Fibroblast of mammary gland (primary cell): ENCODE measurements around the gene SAA4.

Experiments
- DNase-seq: peaks from one replicate; pipeline ENCODE4 v3.0.0-alpha.2; 2010; ENCODE audit warnings: low read depth
- H3K4me3 ChIP-seq: 2 replicates; pipeline ENCODE4 v1.5.1; 2011; ENCODE audit warnings: low read depth, mild to moderate bottlenecking, low read length, moderate library complexity; ENCODE audit not compliant: control insufficient read depth
- TF ChIP-seq, protein P1 (sequence below): conservative IDR thresholded peaks from 2 replicates; pipeline ENCODE4 v1.5.1; 2011; ENCODE audit warnings: low read depth, low read length, inconsistent platforms; ENCODE audit not compliant: control insufficient read depth, insufficient read depth

Gene SAA4

DNA sequence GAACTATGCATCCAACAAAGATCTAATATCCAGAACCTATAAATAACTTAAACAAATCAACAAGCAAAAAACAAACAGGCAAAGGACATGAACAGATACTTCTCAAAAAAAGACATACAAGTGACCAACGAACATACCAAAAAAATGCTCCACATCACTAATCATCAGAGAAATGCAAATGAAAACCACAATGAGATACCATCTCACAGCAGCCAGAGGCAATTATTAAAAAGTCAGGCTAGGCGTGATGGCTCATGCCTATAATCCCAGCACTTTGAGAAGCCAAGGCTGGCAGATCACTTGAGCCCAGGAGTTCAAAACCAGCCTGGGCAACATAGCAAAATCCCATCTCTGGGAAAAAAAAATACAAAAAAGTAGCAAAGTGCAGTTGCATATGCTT lies 10.7 kb downstream of the SAA4 start:
- TF ChIP-seq, protein P1, sequence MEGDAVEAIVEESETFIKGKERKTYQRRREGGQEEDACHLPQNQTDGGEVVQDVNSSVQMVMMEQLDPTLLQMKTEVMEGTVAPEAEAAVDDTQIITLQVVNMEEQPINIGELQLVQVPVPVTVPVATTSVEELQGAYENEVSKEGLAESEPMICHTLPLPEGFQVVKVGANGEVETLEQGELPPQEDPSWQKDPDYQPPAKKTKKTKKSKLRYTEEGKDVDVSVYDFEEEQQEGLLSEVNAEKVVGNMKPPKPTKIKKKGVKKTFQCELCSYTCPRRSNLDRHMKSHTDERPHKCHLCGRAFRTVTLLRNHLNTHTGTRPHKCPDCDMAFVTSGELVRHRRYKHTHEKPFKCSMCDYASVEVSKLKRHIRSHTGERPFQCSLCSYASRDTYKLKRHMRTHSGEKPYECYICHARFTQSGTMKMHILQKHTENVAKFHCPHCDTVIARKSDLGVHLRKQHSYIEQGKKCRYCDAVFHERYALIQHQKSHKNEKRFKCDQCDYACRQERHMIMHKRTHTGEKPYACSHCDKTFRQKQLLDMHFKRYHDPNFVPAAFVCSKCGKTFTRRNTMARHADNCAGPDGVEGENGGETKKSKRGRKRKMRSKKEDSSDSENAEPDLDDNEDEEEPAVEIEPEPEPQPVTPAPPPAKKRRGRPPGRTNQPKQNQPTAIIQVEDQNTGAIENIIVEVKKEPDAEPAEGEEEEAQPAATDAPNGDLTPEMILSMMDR: no peak
- DNase-seq: no peak
- H3K4me3 ChIP-seq: no peak overlapping the region

DNA sequence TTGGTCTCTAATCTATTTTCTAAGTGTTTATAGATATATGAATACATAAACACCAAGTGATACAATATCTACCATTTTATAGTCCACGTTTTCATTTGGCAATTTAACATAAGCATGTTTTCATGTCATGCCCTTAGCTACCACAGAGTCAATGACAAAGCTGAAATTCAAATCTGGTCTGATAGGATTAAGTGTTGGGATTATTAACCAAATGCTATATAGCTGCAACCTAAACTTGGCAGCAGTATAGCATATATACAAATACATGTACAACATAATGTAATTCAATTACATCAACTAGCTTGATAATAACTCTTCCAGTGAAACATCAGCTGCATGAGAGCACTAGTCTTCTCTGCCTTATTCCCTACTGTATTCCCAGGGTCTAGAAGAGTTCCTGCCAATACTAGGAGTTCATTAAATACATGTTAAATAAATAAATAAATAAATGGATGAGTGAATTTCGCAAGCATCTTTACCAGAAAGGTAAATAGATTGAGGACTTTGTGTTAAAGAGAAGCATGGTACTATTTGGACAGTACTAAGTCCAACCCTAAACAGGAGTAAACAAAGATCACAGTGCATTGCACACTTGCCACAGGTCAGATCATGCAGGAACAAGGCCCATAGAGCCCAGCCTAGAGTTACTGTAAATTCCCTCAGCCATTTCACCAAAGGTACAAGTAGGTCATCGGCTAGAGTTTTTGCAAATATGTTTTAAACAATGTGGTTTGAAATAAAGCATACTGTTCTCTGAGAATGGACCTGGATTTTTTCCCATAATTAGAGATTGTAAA lies 12.8 kb downstream of the SAA4 start:
- DNase-seq: no peak
- TF ChIP-seq, protein P1: no peak
- H3K4me3 ChIP-seq: no peak overlapping the region

DNA sequence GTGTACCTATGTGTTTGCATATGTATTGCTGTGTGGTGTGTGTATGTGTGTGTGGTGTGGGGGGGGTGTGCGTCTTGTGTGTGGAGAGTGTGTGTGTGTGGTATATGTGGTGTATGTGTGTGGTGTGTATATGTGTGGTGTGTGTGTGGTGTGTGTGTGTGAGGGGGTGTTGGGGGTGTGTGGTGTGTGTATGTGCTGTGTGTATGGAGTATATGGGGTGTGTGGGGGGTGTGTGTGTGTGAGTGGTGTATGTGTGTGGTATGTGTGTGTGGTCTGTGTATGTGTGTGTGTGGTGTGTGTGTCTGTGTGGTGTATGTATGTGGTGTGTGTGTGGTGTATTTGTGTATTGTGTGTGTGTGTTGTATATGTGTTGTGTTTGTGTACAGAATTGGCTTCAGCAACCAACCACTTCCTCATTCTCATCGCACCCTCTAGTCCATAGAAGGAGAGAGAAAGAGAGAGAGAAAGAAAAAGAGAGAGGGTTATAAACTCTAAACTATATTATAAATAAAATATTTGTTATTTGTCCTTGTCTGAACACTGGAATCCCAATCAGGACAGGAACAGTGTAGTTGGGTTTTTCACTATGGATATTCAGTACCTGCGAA lies 13.7 kb downstream of the SAA4 start:
- H3K4me3 ChIP-seq: no peak overlapping the region
- TF ChIP-seq, protein P1: no peak
- DNase-seq: no peak

DNA sequence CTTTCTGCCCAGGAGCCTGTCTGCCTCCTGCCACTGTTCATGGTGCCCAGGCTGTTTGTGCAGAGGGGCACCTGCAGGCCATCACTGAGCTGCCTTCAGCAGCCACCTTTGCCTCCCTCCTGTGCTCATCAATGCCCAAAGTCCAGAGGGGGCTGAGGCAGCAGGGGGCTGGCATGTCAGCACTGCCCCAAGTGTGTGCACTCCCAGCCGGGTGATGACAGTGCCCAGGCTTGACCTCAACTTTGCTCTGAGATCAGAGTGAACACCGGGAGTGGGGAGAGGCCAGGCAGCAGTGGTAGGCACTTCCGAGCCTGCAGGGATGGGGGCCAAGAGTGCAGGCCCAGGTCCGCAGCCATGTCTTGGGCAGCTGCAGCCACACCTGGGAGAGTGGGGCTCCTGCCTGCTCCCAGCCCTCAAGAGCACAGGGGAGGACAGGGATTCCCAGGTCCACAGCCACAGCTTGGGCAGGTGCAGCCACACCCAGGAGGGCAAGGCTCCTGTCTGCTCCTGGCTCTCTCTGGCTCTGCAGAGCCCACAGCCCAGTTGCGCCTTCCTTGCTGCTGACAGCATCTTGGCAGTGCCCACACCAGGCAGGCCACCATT lies 15.2 kb downstream of the SAA4 start:
- TF ChIP-seq, protein P1: no peak
- no peak overlapping the region for H3K4me3 ChIP-seq
- DNase-seq: no peak

DNA sequence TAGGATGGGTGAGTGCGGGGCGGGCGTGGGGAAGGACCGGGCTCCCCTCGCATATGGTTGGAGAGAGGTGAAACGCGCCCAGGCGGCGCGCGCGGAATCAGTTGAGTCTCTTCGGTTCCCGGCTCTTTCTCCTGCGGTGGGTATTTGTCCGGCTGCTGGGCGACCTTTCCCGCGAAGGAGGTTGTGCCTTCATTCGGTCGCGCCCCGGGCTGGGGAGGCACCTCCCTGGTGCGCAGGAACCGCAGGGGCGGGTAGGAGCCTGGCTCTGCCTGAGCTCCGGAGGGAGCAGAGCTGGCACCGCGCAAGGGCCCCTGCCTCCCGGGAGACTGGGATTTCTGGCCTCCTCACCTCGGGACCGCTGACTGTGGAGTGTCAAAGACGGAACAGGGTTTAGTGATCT lies 27.5 kb downstream of the SAA4 start:
- TF ChIP-seq, protein P1: no peak
- no peak overlapping the region for H3K4me3 ChIP-seq
- DNase-seq: no peak

DNA sequence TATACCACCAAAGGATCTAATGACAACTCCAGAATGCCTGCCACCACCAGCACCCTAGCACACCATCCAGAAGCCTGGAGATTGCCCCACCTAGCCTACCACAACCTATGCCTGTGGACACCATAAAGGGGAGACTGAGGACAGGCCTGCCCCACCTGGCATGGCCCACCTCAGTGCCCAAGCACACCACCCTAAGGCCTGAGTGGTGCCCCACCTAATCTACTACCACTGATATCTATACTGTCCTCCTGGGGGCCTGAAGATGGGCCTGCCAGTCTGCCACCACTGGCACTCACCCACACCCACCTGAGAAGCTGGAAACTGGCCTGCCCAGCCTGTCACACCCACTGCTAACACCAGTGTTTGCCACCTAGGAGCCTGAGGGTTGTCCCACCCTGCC lies 31.8 kb downstream of the SAA4 start:
- no peak overlapping the region for H3K4me3 ChIP-seq
- TF ChIP-seq, protein P1: no peak
- no peak for DNase-seq
